ENCODE data around the gene HAVCR1.

GRCh38 chr5:157057459-157058370, 1.2 kb downstream of the HAVCR1 start:
- TF ChIP-seq CTCF (IDR thresholded peaks at IDR 0.05; ENCODE audit: borderline replicate concordance, extremely low read depth, low read length, poor library complexity, severe bottlenecking) = no peak
- no peak for TF ChIP-seq EZH2 (IDR thresholded peaks at IDR 0.05; ENCODE audit: borderline replicate concordance, low read depth, low read length, severe bottlenecking)

Data from DND-41 (cell line).